Mesenchymal stem cell (in vitro differentiated cells and primary cell): Measurements from ENCODE around the gene BEND2.

Experiments used
- DNase-seq: peaks from one replicate; pipeline ENCODE4 v3.0.0-alpha.2; 2013
- H2AFZ ChIP-seq: one replicate; pipeline ENCODE4 v1.6.1; 2013; ENCODE audit warnings: low read depth, mild to moderate bottlenecking, control low read depth, inconsistent platforms, low read length, moderate library complexity
- H2AK5ac ChIP-seq: 2 replicates; pipeline ENCODE4 v1.6.1; 2013; ENCODE audit warnings: low read length, moderate library complexity, mild to moderate bottlenecking, inconsistent platforms; ENCODE audit not compliant: severe bottlenecking
- H2BK120ac ChIP-seq: one replicate; pipeline ENCODE4 v1.6.1; 2013; ENCODE audit warnings: low read depth, mild to moderate bottlenecking, inconsistent platforms, low read length, moderate library complexity
- H2BK12ac ChIP-seq, 2 experiments: one replicate each; pipeline ENCODE4 v1.6.1; 2013; ENCODE audit warnings: inconsistent platforms in 2 of 2, low read length in 2 of 2, mild to moderate bottlenecking in 2 of 2, moderate library complexity in 2 of 2, control low read depth in 1 of 2
- H2BK15ac ChIP-seq: one replicate; pipeline ENCODE4 v1.6.1; 2013; ENCODE audit warnings: mild to moderate bottlenecking, low read depth, inconsistent platforms; ENCODE audit not compliant: poor library complexity, severe bottlenecking
- H2BK5ac ChIP-seq: 2 replicates; pipeline ENCODE4 v1.6.1; 2013; ENCODE audit warnings: low read depth, mild to moderate bottlenecking, low read length, control low read depth, inconsistent platforms; ENCODE audit not compliant: poor library complexity, severe bottlenecking
- H3K14ac ChIP-seq, 2 experiments: one replicate each; pipeline ENCODE4 v1.6.1; 2013; ENCODE audit warnings: inconsistent platforms in 2 of 2, low read length in 2 of 2, control low read depth in 1 of 2, mild to moderate bottlenecking in 1 of 2, moderate library complexity in 1 of 2
- H3K18ac ChIP-seq, 2 experiments: one replicate each; pipeline ENCODE4 v1.6.1; 2013; ENCODE audit warnings: inconsistent platforms in 2 of 2, low read length in 2 of 2, control low read depth in 1 of 2, low read depth in 1 of 2, mild to moderate bottlenecking in 1 of 2
- H3K23ac ChIP-seq, 2 experiments: one replicate each; pipeline ENCODE4 v1.6.1; 2013; ENCODE audit warnings: inconsistent platforms in 2 of 2, low read length in 2 of 2, mild to moderate bottlenecking in 2 of 2, moderate library complexity in 2 of 2, control low read depth in 1 of 2
- H3K27ac ChIP-seq: 2 replicates; pipeline ENCODE4 v1.5.1; 2013; ENCODE audit warnings: mild to moderate bottlenecking, moderate library complexity, low read length, control low read depth, inconsistent platforms; ENCODE audit not compliant: poor library complexity, severe bottlenecking
- H3K27me3 ChIP-seq, 2 experiments: 2 replicates each; pipeline versions ENCODE4 v1.6.1 to v1.7.0; 2013; ENCODE audit warnings: low read length in 2 of 2, mild to moderate bottlenecking in 2 of 2, moderate library complexity in 2 of 2, control low read depth in 1 of 2, inconsistent platforms in 1 of 2; ENCODE audit not compliant: control insufficient read depth in 1 of 2, insufficient read depth in 1 of 2
- H3K36me3 ChIP-seq, 2 experiments: 2 replicates each; pipeline versions ENCODE4 v1.6.1 to v1.7.0; 2013; ENCODE audit warnings: low read length in 2 of 2, control low read depth in 1 of 2, inconsistent platforms in 1 of 2, low read depth in 1 of 2, mild to moderate bottlenecking in 1 of 2; ENCODE audit not compliant: insufficient read depth in 2 of 2, control insufficient read depth in 1 of 2
- H3K4ac ChIP-seq, 2 experiments: one replicate each; pipeline ENCODE4 v1.6.1; 2013; ENCODE audit warnings: inconsistent platforms in 2 of 2, low read length in 2 of 2, mild to moderate bottlenecking in 2 of 2, moderate library complexity in 2 of 2, control low read depth in 1 of 2, low read depth in 1 of 2
- H3K4me1 ChIP-seq: 2 replicates; pipeline ENCODE4 v1.6.1; 2013; ENCODE audit warnings: low read depth, low read length, control low read depth; ENCODE audit not compliant: control insufficient read depth, insufficient read depth
- H3K4me2 ChIP-seq: 2 replicates; pipeline ENCODE4 v1.6.1; 2013; ENCODE audit warnings: low read length, mild to moderate bottlenecking, inconsistent platforms; ENCODE audit not compliant: poor library complexity, severe bottlenecking
- H3K4me3 ChIP-seq, 2 experiments: 2 replicates each; pipeline versions ENCODE4 v1.5.1 to v1.7.0; 2013; ENCODE audit warnings: low read length in 2 of 2, mild to moderate bottlenecking in 2 of 2, control low read depth in 1 of 2, low read depth in 1 of 2; ENCODE audit not compliant: insufficient read depth in 1 of 2
- H3K79me1 ChIP-seq: replicated peaks from 2 replicates; pipeline ENCODE4 v1.6.1; 2013; ENCODE audit warnings: mild to moderate bottlenecking, control low read depth, low read length, inconsistent platforms; ENCODE audit not compliant: poor library complexity, severe bottlenecking
- H3K9ac ChIP-seq: 2 replicates; pipeline ENCODE4 v1.7.0; 2013; ENCODE audit warnings: mild to moderate bottlenecking, low read length, moderate library complexity
- H3K9me3 ChIP-seq: 2 replicates; pipeline ENCODE4 v1.7.0; 2013; ENCODE audit warnings: mild to moderate bottlenecking, low read length; ENCODE audit not compliant: control insufficient read depth
- H4K8ac ChIP-seq: one replicate; pipeline ENCODE4 v1.6.1; 2013; ENCODE audit warnings: inconsistent platforms, mild to moderate bottlenecking, low read length, moderate library complexity
- H4K91ac ChIP-seq: one replicate; pipeline ENCODE4 v1.6.1; 2013; ENCODE audit warnings: mild to moderate bottlenecking, low read length, inconsistent platforms
- WGBS: methylation state at CpG from one replicate; pipeline ENCODE4 v1.1.7; 2013; ENCODE audit warnings: mixed read lengths; 5-methylcytosine and 5-hydroxymethylcytosine counted together

BEND2 gene

GRCh38 chrX:18174209-18174608 is 46.5 kb downstream of the BEND2 start:
- Histone ChIP-seq H3K9me3 (no peaks in the 10 kb centered on the region), H3K27me3 (peaks cover 0 to 5% of the 10 kb centered on the region in 2 experiments)

GRCh38 chrX:18173494-18174180 is 47.0 kb downstream of the BEND2 start:
- H3K36me3 ChIP-seq: no peaks in the 10 kb centered on the region
- no peak for DNase-seq
- no peak overlapping the region for H2BK5ac ChIP-seq
- H3K4ac ChIP-seq: no peak overlapping the region
- no peaks in the 10 kb centered on the region for H3K79me1 ChIP-seq
- H3K4me2 ChIP-seq: no peak overlapping the region
- no peak overlapping the region for H3K27ac ChIP-seq
- no peak overlapping the region for H3K23ac ChIP-seq
- H4K8ac ChIP-seq: no peak overlapping the region
- H4K91ac ChIP-seq: no peak overlapping the region
- no peak overlapping the region for H3K14ac ChIP-seq
- no peaks in the 10 kb centered on the region for H3K4me1 ChIP-seq
- WGBS: 92% methylated on average over 6 of the region's 7 CpGs
- H3K27me3 ChIP-seq: peaks cover 0 to 5% of the 10 kb centered on the region in 2 experiments
- H2BK120ac ChIP-seq: no peak overlapping the region
- H2AFZ ChIP-seq: no peak overlapping the region
- H2AK5ac ChIP-seq: no peak overlapping the region
- no peak overlapping the region for H3K18ac ChIP-seq
- H2BK15ac ChIP-seq: no peak overlapping the region
- no peak overlapping the region for H3K9ac ChIP-seq
- H3K9me3 ChIP-seq: no peaks in the 10 kb centered on the region
- H3K4me3 ChIP-seq: no peak overlapping the region
- no peak overlapping the region for H2BK12ac ChIP-seq

More at GRCh38 chrX:18174209-18174608, 46.5 kb downstream of the BEND2 start:
- Histone ChIP-seq H3K4me2 (no peak overlapping the region), H2BK120ac (no peak overlapping the region), H3K9ac (no peak overlapping the region), H2BK15ac (no peak overlapping the region), H3K4me1 (no peaks in the 10 kb centered on the region), H4K8ac (no peak overlapping the region), H2AK5ac (no peak overlapping the region), H3K79me1 (no peaks in the 10 kb centered on the region), H2BK5ac (no peak overlapping the region), H3K36me3 (no peaks in the 10 kb centered on the region), H3K18ac (no peak overlapping the region), H3K23ac (no peak overlapping the region), H2BK12ac (no peak overlapping the region), H3K4me3 (no peak overlapping the region), H3K4ac (no peak overlapping the region), H3K27ac (no peak overlapping the region), H3K14ac (no peak overlapping the region), H2AFZ (no peak overlapping the region), H4K91ac (no peak overlapping the region)
- no peak for DNase-seq
- 93% methylated on average over 6 of the region's 7 CpGs for WGBS

GRCh38 chrX:18172970-18173369 is 47.7 kb downstream of the BEND2 start:
- H2BK5ac ChIP-seq: no peak overlapping the region
- H3K23ac ChIP-seq: no peak overlapping the region
- no peak overlapping the region for H3K4ac ChIP-seq
- H2BK15ac ChIP-seq: no peak overlapping the region
- no peak for DNase-seq
- no peaks in the 10 kb centered on the region for H3K36me3 ChIP-seq
- H3K9me3 ChIP-seq: no peaks in the 10 kb centered on the region
- no peak overlapping the region for H3K4me3 ChIP-seq
- no peak overlapping the region for H3K18ac ChIP-seq
- H3K9ac ChIP-seq: no peak overlapping the region
- H3K27me3 ChIP-seq: peaks cover 0 to 7% of the 10 kb centered on the region in 2 experiments
- no peak overlapping the region for H4K8ac ChIP-seq
- H3K4me1 ChIP-seq: no peaks in the 10 kb centered on the region
- no peak overlapping the region for H4K91ac ChIP-seq
- H3K14ac ChIP-seq: no peak overlapping the region
- no peak overlapping the region for H3K4me2 ChIP-seq
- no peak overlapping the region for H2AFZ ChIP-seq
- WGBS: 92% methylated on average over 2 of the region's 4 CpGs
- no peak overlapping the region for H3K27ac ChIP-seq
- no peak overlapping the region for H2BK12ac ChIP-seq
- H2BK120ac ChIP-seq: no peak overlapping the region
- no peaks in the 10 kb centered on the region for H3K79me1 ChIP-seq
- H2AK5ac ChIP-seq: no peak overlapping the region

- H2BK120ac ChIP-seq: no peak overlapping the region
- H3K9ac ChIP-seq: no peak overlapping the region
- no peak overlapping the region for H3K4me2 ChIP-seq
- H3K27me3 ChIP-seq: peaks cover 0 to 7% of the 10 kb centered on the region in 2 experiments
- H2BK12ac ChIP-seq: no peak overlapping the region
- no peak for DNase-seq
- no peak overlapping the region for H3K4ac ChIP-seq
- H3K79me1 ChIP-seq: no peaks in the 10 kb centered on the region
- H3K36me3 ChIP-seq: no peaks in the 10 kb centered on the region
- no peak overlapping the region for H4K8ac ChIP-seq
- no peak overlapping the region for H3K23ac ChIP-seq
- WGBS: 62% methylated on average over 2 of the region's 6 CpGs
- no peaks in the 10 kb centered on the region for H3K9me3 ChIP-seq
- no peak overlapping the region for H3K4me3 ChIP-seq
- no peak overlapping the region for H2BK15ac ChIP-seq
- H4K91ac ChIP-seq: no peak overlapping the region
- H3K27ac ChIP-seq: no peak overlapping the region
- no peak overlapping the region for H3K18ac ChIP-seq
- no peak overlapping the region for H2AK5ac ChIP-seq
- no peak overlapping the region for H2AFZ ChIP-seq
- H3K14ac ChIP-seq: no peak overlapping the region
- no peak overlapping the region for H2BK5ac ChIP-seq
- H3K4me1 ChIP-seq: no peaks in the 10 kb centered on the region
These were observed 49.8 kb downstream of the BEND2 start for GRCh38 chrX:18170910-18171309.
